Measurements from ENCODE around the gene STS. TPM values are rescaled to one million over a fixed set of nuclear protein-coding genes. Genes with fewer than 3 reads are reported as not detected.

STS gene
- total RNA-seq, 1 donor from 2014 or later: 4.5 TPM

- TF ChIP-seq CTCF (IDR thresholded peaks at IDR 0.05; ENCODE audit: unreplicated experiment): no peak
- no peaks in the 10 kb centered on the region for H3K27me3 Mint-ChIP-seq (ENCODE audit: low read depth)
- H3K9me3 Mint-ChIP-seq: no peaks in the 10 kb centered on the region
- peaks cover 4% of the 10 kb centered on the region for H3K36me3 Mint-ChIP-seq
- peaks cover 35% of the 10 kb centered on the region for H3K4me1 Mint-ChIP-seq
- H3K27ac Mint-ChIP-seq: peak overlapping the region; percentile 91
- DNase-seq (ENCODE audit: low spot score in 2 of 2, unreplicated experiment in 2 of 2): peak in 1 of 2 experiments; percentile 42
- H3K4me3 Mint-ChIP-seq: peak overlapping the region; percentile 83
Measured at GRCh38 chrX:7146703-7147412, 654 bp upstream of the STS start.

- DNase-seq (ENCODE audit: low spot score in 2 of 2, unreplicated experiment in 2 of 2): peak; percentile 95 to 97
- peaks cover 5% of the 10 kb centered on the region for H3K27me3 Mint-ChIP-seq (ENCODE audit: low read depth)
- TF ChIP-seq CTCF (IDR thresholded peaks at IDR 0.05; ENCODE audit: unreplicated experiment): peak; percentile 23
- peaks cover 35% of the 10 kb centered on the region for H3K4me1 Mint-ChIP-seq
- H3K4me3 Mint-ChIP-seq: peak within 1 kb of the TSS; percentile 88
- no peaks in the 10 kb centered on the region for H3K9me3 Mint-ChIP-seq
- peak within 1 kb of the TSS; percentile 91 for H3K27ac Mint-ChIP-seq
- no peaks in the 10 kb centered on the region for H3K36me3 Mint-ChIP-seq
Measured at GRCh38 chrX:7147978-7148854, 704 bp downstream of the STS start, which contains the start of gene PUDP. TSS of gene PUDP (minus strand) at chrX:7148153. CDS start at chrX:7148113, 40 bp downstream.

GRCh38 chrX:7149411-7149810 lies 1.9 kb downstream of the STS start:
- DNase-seq (ENCODE audit: low spot score in 2 of 2, unreplicated experiment in 2 of 2): no peak
- peak overlapping the region; percentile 88 for H3K4me3 Mint-ChIP-seq
- no peak for TF ChIP-seq CTCF (IDR thresholded peaks at IDR 0.05; ENCODE audit: unreplicated experiment)
- no peaks in the 10 kb centered on the region for H3K36me3 Mint-ChIP-seq
- no peak overlapping the region for H3K27ac Mint-ChIP-seq
- H3K9me3 Mint-ChIP-seq: no peaks in the 10 kb centered on the region
- H3K27me3 Mint-ChIP-seq (ENCODE audit: low read depth): peaks cover 15% of the 10 kb centered on the region
- peaks cover 26% of the 10 kb centered on the region for H3K4me1 Mint-ChIP-seq

GRCh38 chrX:7153231-7153630 lies 5.7 kb downstream of the STS start:
- peaks cover 15% of the 10 kb centered on the region for H3K27me3 Mint-ChIP-seq (ENCODE audit: low read depth)
- H3K9me3 Mint-ChIP-seq: no peaks in the 10 kb centered on the region
- no peak for TF ChIP-seq CTCF (IDR thresholded peaks at IDR 0.05; ENCODE audit: unreplicated experiment)
- peaks cover 1% of the 10 kb centered on the region for H3K4me1 Mint-ChIP-seq
- H3K36me3 Mint-ChIP-seq: no peaks in the 10 kb centered on the region
- no peak for DNase-seq (ENCODE audit: low spot score in 2 of 2, unreplicated experiment in 2 of 2)
- H3K27ac Mint-ChIP-seq: no peak overlapping the region
- H3K4me3 Mint-ChIP-seq: no peak overlapping the region

GRCh38 chrX:7154041-7154597 lies 6.6 kb downstream of the STS start:
- Mint-ChIP-seq H3K27me3 (ENCODE audit: low read depth) (peaks cover 15% of the 10 kb centered on the region), H3K27ac (no peak overlapping the region), H3K36me3 (no peaks in the 10 kb centered on the region), H3K4me1 (peaks cover 6% of the 10 kb centered on the region), H3K4me3 (no peak overlapping the region), H3K9me3 (no peaks in the 10 kb centered on the region)
- no peak for DNase-seq (ENCODE audit: low spot score in 2 of 2, unreplicated experiment in 2 of 2)
- TF ChIP-seq CTCF (IDR thresholded peaks at IDR 0.05; ENCODE audit: unreplicated experiment): no peak

Measured in mesothelial cell of epicardium (in vitro differentiated cells).